ENCODE data around the gene PELI1. TPM values are rescaled to one million over a fixed set of nuclear protein-coding genes. Genes with fewer than 3 reads are reported as not detected.

PELI1 gene
- total RNA-seq, 2 experiments from 2014 or later, result 257 to 274 TPM

GRCh38 chr2:64140665-64141200, 3.5 kb downstream of the PELI1 start:
- ATAC-seq (ENCODE audit: poor library complexity) (no peak), DNase-seq (no peak)
- Histone ChIP-seq H3K4me3 (ENCODE audit: low read length) (no peak overlapping the region), H3K36me3 (ENCODE audit: insufficient read depth, low read length) (no peaks in the 10 kb centered on the region), H3K27me3 (ENCODE audit: control insufficient read depth in 1 of 2, insufficient read depth in 2 of 2, low read length in 2 of 2) (no peaks in the 10 kb centered on the region), H3K4me1 (ENCODE audit: insufficient read depth, low read length) (peaks cover 25% of the 10 kb centered on the region), H3K9me3 (ENCODE audit: control insufficient read depth in 1 of 2, insufficient read depth in 1 of 2, low read length in 2 of 2) (no peaks in the 10 kb centered on the region), H3K27ac (ENCODE audit: low read depth in 1 of 2, low read length in 2 of 2) (no peak overlapping the region)
- Mint-ChIP-seq H3K27me3 (no peaks in the 10 kb centered on the region), H3K27ac (peak overlapping the region; percentile 1), H3K4me1 (ENCODE audit: low read depth) (peaks cover 64% of the 10 kb centered on the region), H3K36me3 (ENCODE audit: low read depth) (peaks cover 23% of the 10 kb centered on the region), H3K9me3 (no peaks in the 10 kb centered on the region), H3K4me3 (peak overlapping the region; percentile 47)
- CTCF ChIA-PET, result interaction anchor here (1.3 to 3.0 kb wide), 2 partner anchors 91 to 187 kb away, joined by 5 to 10 read pairs; no protein-coding TSS in a partner anchor
- POLR2A ChIA-PET, result interaction anchor here (0.8 to 3.1 kb wide), 5 partner anchors 8 to 186 kb away, joined by 4 to 38 read pairs (median 4); no protein-coding TSS in a partner anchor
- TF ChIP-seq, protein P1, sequence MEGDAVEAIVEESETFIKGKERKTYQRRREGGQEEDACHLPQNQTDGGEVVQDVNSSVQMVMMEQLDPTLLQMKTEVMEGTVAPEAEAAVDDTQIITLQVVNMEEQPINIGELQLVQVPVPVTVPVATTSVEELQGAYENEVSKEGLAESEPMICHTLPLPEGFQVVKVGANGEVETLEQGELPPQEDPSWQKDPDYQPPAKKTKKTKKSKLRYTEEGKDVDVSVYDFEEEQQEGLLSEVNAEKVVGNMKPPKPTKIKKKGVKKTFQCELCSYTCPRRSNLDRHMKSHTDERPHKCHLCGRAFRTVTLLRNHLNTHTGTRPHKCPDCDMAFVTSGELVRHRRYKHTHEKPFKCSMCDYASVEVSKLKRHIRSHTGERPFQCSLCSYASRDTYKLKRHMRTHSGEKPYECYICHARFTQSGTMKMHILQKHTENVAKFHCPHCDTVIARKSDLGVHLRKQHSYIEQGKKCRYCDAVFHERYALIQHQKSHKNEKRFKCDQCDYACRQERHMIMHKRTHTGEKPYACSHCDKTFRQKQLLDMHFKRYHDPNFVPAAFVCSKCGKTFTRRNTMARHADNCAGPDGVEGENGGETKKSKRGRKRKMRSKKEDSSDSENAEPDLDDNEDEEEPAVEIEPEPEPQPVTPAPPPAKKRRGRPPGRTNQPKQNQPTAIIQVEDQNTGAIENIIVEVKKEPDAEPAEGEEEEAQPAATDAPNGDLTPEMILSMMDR (IDR thresholded peaks at IDR 0.05), result no peak
- intact Hi-C loops (cut with DNase I, micrococcal nuclease), result loop anchor here (5.0 to 10.0 kb wide), 5 partner anchors 88 to 1084 kb away; partner anchors contain the start of genes AFTPH (in 2 of the 2), ACTR2 (in 1 of the 2) and CEP68 (in 1 of the 2)

DNA sequence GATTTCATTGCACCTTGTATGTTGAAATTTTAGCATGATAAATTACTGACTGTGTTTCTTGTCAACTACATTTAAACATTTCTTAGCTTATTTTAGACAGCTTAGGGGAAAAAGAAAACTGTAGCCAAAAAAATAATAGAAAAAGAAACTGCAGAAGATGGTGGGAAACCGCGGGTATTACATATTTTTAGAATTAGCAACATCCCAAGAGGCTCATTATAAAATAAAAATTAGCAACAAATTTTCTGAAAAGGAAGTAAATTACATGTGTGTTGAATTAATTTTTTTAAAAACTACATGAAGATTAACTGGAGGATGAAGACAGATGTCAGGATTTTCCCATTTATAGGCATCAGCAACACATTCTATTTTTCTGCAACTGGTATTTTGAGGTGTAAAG, 4.3 kb downstream of the PELI1 start:
- intact Hi-C loops (cut with DNase I, micrococcal nuclease), result loop anchor here (5.0 to 10.0 kb wide), 6 partner anchors 38 to 1085 kb away; partner anchors contain the start of genes AFTPH (in 2 of the 2), ACTR2 (in 1 of the 2) and CEP68 (in 1 of the 2)
- H3K36me3 ChIP-seq (ENCODE audit: insufficient read depth, low read length), result no peaks in the 10 kb centered on the region
- DNase-seq (no peak), ATAC-seq (ENCODE audit: poor library complexity) (no peak)
- H3K4me3 Mint-ChIP-seq, result peak overlapping the region; percentile 12
- peaks cover 23% of the 10 kb centered on the region for H3K36me3 Mint-ChIP-seq (ENCODE audit: low read depth)
- H3K27ac Mint-ChIP-seq, result no peak overlapping the region
- ChIA-PET POLR2A (no interaction called here), CTCF (no interaction called here)
- H3K9me3 ChIP-seq (ENCODE audit: control insufficient read depth in 1 of 2, insufficient read depth in 1 of 2, low read length in 2 of 2), result no peaks in the 10 kb centered on the region
- H3K4me3 ChIP-seq (ENCODE audit: low read length), result no peak overlapping the region
- TF ChIP-seq, protein P1 (IDR thresholded peaks at IDR 0.05), result no peak
- no peaks in the 10 kb centered on the region for H3K27me3 Mint-ChIP-seq
- H3K27me3 ChIP-seq (ENCODE audit: control insufficient read depth in 1 of 2, insufficient read depth in 2 of 2, low read length in 2 of 2), result no peaks in the 10 kb centered on the region
- no peak overlapping the region for H3K27ac ChIP-seq (ENCODE audit: low read depth in 1 of 2, low read length in 2 of 2)
- no peaks in the 10 kb centered on the region for H3K9me3 Mint-ChIP-seq
- H3K4me1 Mint-ChIP-seq (ENCODE audit: low read depth), result peaks cover 72% of the 10 kb centered on the region
- peaks cover 17% of the 10 kb centered on the region for H3K4me1 ChIP-seq (ENCODE audit: insufficient read depth, low read length)

DNA sequence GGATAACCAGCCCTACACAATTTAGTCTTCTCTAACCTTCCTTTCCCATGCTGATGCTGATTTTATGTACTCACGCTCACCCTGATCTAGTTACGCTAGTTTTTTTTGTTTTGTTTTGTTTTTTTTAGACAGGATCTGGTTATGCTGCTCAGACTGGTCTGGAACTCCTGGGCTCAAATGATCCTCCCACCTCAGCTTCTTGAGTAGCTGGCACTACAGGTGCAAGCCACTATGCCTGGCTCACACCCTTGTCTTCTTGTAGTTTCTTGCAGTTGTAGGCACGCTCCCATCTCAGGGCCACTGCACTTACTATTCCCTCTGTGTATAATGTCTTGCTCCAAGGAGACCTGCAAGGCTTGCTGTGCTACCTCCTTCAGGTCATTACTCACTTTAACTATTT, 6.2 kb downstream of the PELI1 start:
- peaks cover 85% of the 10 kb centered on the region for H3K4me1 Mint-ChIP-seq (ENCODE audit: low read depth)
- intact Hi-C loops (cut with DNase I, micrococcal nuclease), result loop anchor here in 1 of 2 experiments (5.0 kb wide), 1 partner anchor 36 kb away; no protein-coding TSS in a partner anchor
- H3K4me3 Mint-ChIP-seq, result peak overlapping the region; percentile 38

More for the DNA sequence above, 6.2 kb downstream of the PELI1 start:
- no peaks in the 10 kb centered on the region for H3K9me3 ChIP-seq (ENCODE audit: control insufficient read depth in 1 of 2, insufficient read depth in 1 of 2, low read length in 2 of 2)
- no peaks in the 10 kb centered on the region for H3K9me3 Mint-ChIP-seq
- H3K27ac Mint-ChIP-seq, result peak overlapping the region; percentile 70
- H3K4me3 ChIP-seq (ENCODE audit: low read length), result no peak overlapping the region
- ATAC-seq (ENCODE audit: poor library complexity), result peak; percentile 16
- H3K36me3 Mint-ChIP-seq (ENCODE audit: low read depth), result peaks cover 16% of the 10 kb centered on the region
- POLR2A ChIA-PET, result no interaction called here
- H3K27me3 Mint-ChIP-seq, result no peaks in the 10 kb centered on the region
- CTCF ChIA-PET, result no interaction called here
- no peaks in the 10 kb centered on the region for H3K27me3 ChIP-seq (ENCODE audit: control insufficient read depth in 1 of 2, insufficient read depth in 2 of 2, low read length in 2 of 2)
- H3K27ac ChIP-seq (ENCODE audit: low read depth in 1 of 2, low read length in 2 of 2), result no peak overlapping the region
- no peaks in the 10 kb centered on the region for H3K36me3 ChIP-seq (ENCODE audit: insufficient read depth, low read length)
- H3K4me1 ChIP-seq (ENCODE audit: insufficient read depth, low read length), result peaks cover 13% of the 10 kb centered on the region
- TF ChIP-seq, protein P1 (IDR thresholded peaks at IDR 0.05), result no peak
- no peak for DNase-seq
